Activated T-cell treated with anti-CD3 and anti-CD28 coated beads for 48 hours (primary cell): Measurements from ENCODE around the gene PCDH15.

ENCODE experiments used
- DNase-seq: peaks from one replicate; pipeline ENCODE4 v3.0.0-alpha.2; 2020; ENCODE audit warnings: low read depth

PCDH15 gene

DNA sequence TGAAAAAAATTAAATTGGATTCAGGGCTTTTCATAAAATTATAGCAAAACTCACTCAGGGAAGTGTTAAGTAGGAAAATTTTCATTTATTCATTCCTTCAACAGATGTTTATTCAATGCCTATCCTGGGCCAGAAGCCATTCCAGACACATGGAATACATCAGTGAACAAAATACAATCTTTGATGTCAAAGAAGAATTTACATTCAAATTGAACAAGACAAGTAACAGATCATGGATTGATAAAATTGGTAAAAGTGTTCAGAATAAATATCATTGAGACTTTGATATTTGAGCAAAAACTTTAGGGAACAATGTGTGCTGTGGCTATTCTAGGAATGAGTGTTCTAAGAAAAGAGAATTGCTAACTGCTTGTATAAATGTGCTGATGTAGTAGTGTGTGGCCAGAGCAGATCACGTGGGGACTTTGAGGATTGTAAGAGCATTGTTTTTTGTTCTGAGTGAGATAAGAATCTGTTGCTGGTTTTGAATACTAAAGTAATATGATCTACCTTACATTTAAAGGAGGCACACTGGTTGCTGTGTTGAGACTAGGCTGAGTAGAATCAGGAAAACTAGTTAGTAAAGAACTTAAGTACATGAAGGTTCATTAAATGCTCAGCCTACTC is 957.2 kb downstream of the PCDH15 start:
- DNase-seq: no peak

DNA sequence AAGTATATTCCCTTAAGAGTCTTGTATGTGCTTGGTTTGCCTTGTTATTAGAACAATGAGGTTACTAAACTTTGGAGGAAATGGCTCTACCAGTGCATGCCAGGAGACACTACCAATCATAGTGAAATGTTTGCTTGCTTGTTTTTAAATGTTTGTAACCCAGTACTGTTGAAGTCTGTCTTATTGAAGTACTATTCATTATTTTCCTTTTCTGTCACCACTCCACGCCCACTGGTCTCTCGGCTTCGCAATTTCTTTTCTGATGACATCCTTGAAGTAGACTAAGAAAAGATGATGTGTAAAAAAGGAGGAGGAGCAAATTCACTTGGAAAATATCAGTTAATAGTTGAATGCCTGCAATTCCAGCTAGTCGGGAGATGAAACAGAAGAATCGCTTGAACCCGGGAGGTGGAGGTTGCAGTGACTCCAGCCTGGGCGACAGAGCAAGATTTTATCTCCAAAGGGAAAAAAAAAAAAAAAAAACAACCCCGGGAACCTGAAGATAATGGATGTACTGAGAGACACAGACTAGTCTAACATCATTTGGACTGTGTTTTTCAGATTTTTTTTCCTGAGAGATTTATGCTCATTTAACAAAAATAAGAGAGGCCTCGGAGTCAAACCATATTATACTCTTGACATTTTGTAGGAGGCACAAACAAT is 959.4 kb downstream of the PCDH15 start:
- no peak for DNase-seq

DNA sequence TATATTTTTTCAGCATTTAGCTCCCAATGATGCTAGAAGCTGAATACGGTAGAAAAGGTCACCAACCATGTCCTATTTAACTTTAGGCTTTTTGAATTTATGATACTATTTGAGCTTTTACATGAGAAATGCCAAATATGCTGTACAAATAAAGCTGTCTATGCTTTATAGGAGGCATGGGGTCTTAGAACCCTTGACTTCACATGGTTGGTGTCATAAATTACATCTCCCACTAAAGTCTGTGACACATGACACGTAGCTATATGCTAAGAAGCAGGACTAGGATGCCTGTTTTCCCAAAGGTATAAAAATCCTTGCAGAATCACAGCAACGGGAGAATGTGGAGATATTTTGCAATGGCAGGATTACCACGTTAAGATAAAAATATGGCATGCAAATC is 960.4 kb downstream of the PCDH15 start:
- no peak for DNase-seq

DNA sequence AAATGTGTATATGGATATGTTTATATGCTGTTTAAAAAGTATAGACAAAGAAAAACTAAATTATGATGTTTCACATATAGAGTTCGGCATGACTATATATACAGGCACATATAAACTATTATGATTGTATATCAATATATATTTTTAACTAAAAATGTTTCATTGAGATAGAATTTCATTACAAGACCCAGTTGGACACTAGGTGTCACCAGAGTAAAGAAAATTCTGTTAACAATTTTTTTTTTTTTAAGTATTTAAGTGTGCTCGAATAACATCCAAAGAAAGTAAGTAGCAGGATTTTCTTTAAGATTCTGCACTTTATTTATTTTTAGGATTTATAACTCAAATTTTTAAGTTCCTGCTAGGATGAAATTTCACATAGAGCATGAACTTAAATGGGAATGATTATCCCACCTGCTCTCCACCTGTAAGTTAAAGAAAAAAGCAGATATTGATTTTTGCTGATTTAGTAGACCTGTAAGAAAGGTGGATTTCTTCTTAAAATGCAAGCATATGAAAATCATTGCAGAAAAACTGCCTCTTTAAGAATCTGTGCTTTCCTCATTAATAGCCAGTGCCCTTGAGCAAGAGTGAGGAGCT is 961.5 kb downstream of the PCDH15 start:
- no peak for DNase-seq

DNA sequence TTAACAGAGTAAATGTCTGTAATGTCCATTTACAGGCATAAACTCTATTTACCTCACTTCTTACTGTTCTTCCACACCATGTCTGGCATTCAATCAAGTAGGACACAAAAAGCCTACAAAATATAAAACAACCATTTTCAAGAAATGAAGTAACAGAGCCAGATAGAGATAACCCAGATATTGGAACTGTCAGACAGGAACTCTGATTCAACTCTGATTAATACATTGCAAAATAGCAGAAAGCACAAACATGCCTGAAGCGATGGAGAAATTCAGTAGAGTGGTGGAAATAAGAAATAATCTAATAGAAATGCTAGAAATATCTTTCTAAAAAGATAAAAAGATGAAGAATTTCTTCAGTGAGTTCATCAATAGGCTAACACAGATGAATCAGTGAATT is 964.4 kb downstream of the PCDH15 start:
- no peak for DNase-seq

DNA sequence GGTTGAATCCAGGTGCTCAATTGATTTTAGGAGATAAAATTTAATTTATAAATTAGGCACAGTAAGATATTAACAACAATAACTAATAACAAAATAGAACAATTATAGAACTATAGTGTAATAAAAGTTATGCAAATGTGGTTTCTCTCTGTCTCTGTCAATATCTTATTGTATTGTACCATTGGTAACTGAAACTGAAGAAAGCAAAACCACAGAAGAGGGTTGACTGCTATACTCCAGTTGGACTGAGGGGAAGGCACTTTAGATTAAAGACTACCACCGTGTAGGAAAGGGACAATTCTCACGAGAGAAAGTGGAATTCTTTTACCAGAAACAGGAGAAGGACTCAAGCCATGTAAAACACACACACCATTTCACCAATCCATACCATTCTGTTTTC is 967.1 kb downstream of the PCDH15 start:
- DNase-seq: no peak

DNA sequence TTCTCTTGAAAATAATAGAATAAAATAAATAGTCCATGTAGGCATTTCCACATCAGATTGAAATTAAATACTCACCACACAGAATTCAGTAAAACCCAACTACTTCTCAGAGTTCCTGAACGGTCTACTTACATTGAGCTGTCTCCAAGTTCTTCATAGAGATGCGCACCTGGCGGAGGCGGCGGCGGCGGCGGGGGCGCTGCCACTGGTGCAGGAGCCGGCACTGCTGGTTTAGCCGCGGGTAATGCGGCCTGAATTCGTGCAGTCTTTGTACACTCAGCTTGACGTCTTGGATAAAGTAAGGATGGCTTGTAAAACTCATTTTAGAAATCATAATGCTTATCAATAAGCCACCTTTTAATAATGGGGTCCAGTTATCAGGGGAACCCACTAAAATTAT is 973.8 kb downstream of the PCDH15 start:
- DNase-seq: no peak

DNA sequence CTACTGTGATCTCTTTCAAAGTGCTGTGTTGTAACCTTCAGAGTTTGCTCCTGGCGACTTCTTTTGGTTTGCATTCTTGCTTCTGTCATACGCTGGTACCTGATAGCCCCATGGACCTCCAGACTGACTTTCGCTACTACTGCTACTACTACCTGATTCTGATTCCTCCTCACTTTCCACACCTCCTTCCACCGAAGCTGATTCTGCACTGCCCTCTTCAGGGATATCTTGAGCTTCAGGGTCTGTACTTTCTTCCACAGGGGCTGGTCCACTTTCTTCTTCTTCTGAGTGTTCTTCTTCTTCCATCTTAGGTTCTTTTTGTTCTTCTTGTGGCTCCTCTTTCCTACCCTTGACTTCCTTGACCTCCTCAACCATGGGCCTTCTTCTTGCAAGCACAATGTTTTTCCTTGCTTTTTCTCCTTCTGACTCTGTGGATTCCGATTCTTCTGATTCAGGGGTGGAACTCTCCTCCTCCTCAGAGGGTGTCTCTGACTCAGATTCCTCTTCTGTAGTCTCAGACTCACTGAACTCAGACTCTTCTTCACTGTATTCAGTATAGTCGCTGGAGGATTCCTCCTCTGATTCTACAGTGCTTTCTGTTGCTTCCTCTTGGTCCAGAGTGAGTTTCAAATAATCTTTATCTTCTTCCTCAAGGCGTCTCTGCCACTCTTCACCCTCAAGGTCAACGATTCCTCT is 992.2 kb downstream of the PCDH15 start:
- no peak for DNase-seq

DNA sequence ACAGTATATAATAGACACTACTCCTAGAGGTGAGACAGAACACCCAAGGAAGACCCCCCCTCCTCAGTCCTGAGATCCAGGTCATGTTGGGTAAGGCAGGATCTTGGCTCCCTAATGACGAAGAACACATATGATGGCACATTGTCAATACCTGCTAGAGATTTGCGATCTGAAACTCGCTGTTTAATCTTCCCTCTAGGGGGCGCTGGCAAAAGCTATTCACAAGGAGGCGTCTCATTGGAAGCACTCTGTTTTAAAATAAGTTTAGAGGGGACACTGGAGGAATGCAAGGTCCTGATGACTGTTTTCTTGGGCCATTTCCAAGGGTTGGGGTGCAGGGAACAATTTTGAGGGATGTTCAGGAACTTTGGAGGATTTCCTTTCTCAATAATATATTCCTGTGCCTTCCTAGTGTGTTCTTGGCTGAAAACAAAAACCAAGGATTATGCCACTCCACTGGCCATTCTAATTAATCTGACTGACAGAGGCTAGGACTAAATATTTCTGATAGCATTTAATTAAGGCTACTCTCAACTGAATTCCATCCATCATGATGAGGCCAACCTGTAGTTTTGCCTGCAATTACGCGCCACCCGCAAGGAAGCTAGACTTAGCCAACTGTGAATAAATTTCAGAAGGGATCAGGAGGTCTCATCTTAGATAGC is 1014.7 kb downstream of the PCDH15 start:
- DNase-seq: no peak

DNA sequence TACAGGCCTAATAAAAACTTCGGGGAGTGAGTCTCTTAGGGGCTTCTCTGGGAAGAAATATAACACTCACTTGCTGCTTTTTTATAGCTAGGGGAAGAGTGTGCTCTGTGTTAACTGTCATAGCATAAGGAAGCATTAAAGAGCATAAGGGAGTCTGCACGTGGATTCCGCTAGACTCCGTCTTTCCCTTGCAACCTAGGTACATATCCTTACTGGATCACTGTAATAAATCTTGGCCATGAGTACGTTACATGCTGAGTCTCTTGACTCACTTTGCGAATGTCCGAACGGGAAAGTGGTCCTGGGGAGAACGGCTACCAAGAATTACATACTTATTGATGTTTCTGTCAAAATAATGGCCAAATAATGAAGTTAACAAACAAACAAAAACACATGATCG is 1029.3 kb downstream of the PCDH15 start:
- no peak for DNase-seq

DNA sequence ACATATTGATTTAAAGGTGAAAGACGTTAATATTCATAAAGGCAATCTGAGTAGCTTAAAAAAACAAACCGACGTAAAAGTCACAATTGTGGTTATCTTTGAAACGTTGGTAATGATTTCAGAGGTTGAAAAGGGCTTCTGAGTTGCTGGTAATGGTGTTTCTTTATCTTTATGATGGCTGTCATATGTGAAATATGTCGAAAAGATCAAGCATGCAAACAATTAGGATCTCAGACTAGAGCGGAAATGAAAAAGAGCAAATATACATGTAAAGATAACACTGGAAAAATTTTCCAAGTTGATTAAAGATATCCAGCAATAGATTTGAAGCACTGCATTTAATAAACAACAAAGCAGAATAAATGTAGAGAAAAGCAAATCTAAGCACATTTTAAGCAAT is 1030.1 kb downstream of the PCDH15 start:
- DNase-seq: no peak

DNA sequence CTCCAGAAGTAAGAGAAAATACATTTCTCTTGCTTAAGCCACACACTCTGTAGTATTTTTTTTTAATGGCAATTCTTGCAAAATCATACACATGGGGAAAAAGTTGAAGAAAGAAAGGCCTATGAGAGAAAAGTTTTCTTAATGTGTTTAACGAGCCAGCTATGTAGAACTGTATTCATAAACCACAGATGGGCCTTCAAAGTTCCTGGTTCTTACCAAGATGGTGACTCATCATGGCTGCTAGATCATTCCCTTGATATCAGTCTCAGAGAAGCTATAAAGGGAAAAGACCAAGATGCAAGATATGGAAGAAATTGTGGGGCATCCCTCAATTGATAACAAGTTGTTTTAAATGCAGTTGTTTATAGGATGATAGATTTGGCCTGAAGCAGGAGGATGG is 1035.7 kb downstream of the PCDH15 start:
- DNase-seq: no peak

DNA sequence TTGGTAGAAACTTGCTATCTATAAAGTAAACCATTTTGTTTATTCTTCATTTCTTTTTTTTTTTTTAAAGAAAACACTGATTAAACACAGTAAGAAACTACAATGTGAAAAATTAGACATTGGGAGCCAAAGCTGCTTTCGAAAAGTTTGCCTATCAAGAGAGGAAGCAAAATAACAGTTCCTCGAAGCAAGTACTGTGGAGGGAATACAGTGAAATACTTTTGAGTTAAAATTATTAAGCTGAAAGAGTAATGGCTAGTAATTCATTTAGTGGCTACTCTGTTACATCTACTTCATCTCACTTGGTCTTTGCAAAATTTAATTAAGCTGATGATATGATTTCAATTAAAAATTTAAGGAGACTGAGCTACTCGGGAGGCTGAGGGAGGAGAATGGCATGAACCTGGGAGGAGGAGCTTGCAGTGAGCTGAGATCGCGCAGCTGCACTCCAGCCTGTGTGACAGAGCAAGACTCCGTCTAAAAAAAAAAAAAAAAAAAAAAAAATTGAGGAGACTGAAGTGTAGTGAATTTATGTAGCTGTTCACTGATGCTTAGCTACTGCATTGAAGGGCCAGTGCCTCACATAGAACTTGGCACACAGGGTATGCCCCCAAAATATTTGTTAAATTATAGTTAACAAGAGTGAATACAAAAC is 1046.3 kb downstream of the PCDH15 start:
- DNase-seq: no peak
